ENCODE results near the gene CFTR.

Gene CFTR

DNA sequence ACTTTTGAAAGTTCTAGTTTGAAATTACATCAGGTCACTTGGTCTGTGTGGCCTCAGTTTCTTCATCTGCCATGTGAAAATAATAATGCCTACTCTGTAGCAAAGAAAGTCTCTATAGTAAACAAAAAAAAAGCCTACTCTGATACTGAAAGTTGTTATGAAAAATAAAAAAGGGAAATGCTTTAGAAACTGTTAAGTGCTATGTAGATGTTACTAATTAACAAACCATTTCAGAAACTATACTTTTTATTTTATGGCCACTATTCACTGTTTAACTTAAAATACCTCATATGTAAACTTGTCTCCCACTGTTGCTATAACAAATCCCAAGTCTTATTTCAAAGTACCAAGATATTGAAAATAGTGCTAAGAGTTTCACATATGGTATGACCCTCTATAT, 50.6 kb downstream of the CFTR start:
- Histone ChIP-seq H3K79me2 (ENCODE audit: insufficient read depth, low read length) (no peaks in the 10 kb centered on the region), H4K20me1 (ENCODE audit: insufficient read depth, low read length) (no peaks in the 10 kb centered on the region), H3K4me2 (ENCODE audit: low read length) (no peak overlapping the region), H3K27ac (ENCODE audit: low read depth, low read length, poor library complexity, severe bottlenecking) (no peak overlapping the region), H3K4me3 (ENCODE audit: low read depth, low read length, poor library complexity, severe bottlenecking) (no peak overlapping the region), H3K9ac (ENCODE audit: low read length) (no peak overlapping the region), H3K27me3 (ENCODE audit: insufficient read depth, low read length) (no peaks in the 10 kb centered on the region), H3F3A (ENCODE audit: insufficient read depth, low read length) (no peaks in the 10 kb centered on the region), H3K36me3 (ENCODE audit: insufficient read depth, low read length) (no peaks in the 10 kb centered on the region), H3K9me2 (ENCODE audit: low read depth, low read length) (no peaks in the 10 kb centered on the region), H2AFZ (ENCODE audit: low read length) (no peak overlapping the region), H3K9me3 (ENCODE audit: low read length) (no peaks in the 10 kb centered on the region), H3K4me1 (ENCODE audit: insufficient read depth, low read length, severe bottlenecking) (no peaks in the 10 kb centered on the region)
- TF ChIP-seq EZH2 (IDR thresholded peaks at IDR 0.05; ENCODE audit: borderline replicate concordance, low read length): no peak
- TF ChIP-seq, protein P1, sequence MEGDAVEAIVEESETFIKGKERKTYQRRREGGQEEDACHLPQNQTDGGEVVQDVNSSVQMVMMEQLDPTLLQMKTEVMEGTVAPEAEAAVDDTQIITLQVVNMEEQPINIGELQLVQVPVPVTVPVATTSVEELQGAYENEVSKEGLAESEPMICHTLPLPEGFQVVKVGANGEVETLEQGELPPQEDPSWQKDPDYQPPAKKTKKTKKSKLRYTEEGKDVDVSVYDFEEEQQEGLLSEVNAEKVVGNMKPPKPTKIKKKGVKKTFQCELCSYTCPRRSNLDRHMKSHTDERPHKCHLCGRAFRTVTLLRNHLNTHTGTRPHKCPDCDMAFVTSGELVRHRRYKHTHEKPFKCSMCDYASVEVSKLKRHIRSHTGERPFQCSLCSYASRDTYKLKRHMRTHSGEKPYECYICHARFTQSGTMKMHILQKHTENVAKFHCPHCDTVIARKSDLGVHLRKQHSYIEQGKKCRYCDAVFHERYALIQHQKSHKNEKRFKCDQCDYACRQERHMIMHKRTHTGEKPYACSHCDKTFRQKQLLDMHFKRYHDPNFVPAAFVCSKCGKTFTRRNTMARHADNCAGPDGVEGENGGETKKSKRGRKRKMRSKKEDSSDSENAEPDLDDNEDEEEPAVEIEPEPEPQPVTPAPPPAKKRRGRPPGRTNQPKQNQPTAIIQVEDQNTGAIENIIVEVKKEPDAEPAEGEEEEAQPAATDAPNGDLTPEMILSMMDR (IDR thresholded peaks at IDR 0.05; ENCODE audit: low read length): no peak

DNA sequence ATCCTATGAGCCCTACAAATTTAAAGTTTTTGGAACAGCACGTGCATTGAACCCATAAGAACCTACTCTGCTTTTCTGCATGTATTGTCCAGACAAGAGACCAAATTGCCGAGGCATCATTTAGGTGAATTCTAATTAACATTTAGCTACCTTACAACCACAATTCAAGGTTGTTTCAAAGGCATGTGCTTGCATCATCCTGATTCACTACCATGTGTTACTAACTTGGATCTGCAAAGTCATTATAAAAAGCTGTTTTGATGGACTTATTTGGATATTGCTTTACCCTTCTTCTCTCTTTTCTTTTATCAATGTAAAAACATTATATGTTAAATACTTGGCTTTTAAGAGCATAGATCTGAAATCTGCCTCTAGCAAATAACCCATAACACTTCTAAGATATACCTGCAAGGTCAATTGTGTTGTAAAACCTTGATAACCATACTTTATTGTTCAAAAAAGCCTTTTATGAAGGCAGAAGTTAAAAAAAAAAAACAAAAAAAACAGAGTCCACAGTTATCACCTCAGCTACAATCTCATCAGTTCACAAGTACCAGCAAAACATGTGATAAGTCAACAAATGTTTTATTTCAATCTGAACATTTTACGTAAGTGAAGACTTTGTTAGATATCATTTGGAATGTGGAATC, 51.9 kb downstream of the CFTR start:
- TF ChIP-seq, protein P1 (IDR thresholded peaks at IDR 0.05; ENCODE audit: low read length): no peak
- TF ChIP-seq EZH2 (IDR thresholded peaks at IDR 0.05; ENCODE audit: borderline replicate concordance, low read length): no peak
- Histone ChIP-seq H3K79me2 (ENCODE audit: insufficient read depth, low read length) (no peaks in the 10 kb centered on the region), H3K9me3 (ENCODE audit: low read length) (no peaks in the 10 kb centered on the region), H3K4me2 (ENCODE audit: low read length) (no peak overlapping the region), H3F3A (ENCODE audit: insufficient read depth, low read length) (no peaks in the 10 kb centered on the region), H4K20me1 (ENCODE audit: insufficient read depth, low read length) (no peaks in the 10 kb centered on the region), H3K27me3 (ENCODE audit: insufficient read depth, low read length) (no peaks in the 10 kb centered on the region), H3K9me2 (ENCODE audit: low read depth, low read length) (no peaks in the 10 kb centered on the region), H3K9ac (ENCODE audit: low read length) (no peak overlapping the region), H3K4me1 (ENCODE audit: insufficient read depth, low read length, severe bottlenecking) (no peaks in the 10 kb centered on the region), H2AFZ (ENCODE audit: low read length) (no peak overlapping the region), H3K4me3 (ENCODE audit: low read depth, low read length, poor library complexity, severe bottlenecking) (no peak overlapping the region), H3K36me3 (ENCODE audit: insufficient read depth, low read length) (no peaks in the 10 kb centered on the region), H3K27ac (ENCODE audit: low read depth, low read length, poor library complexity, severe bottlenecking) (no peak overlapping the region)

DNA sequence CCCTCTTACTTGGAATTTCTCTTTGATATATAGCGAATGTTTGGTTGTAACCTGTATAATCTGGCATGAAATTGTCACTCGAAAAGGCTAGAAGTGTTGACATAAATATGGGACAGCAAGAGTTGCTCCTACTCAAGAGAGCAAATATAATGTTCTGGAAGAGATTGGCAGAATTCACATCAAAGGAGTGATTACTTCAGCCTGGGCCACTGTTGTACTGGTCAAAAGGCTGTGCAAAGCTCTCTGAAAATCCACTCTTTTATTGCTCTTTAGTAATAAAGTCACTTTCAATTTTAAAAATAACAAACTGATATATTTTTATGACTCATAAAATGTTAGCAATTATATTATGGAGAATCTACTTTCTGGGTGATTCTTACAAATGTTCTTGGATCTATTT, 58.2 kb downstream of the CFTR start:
- Histone ChIP-seq H3K9me2 (ENCODE audit: low read depth, low read length) (no peaks in the 10 kb centered on the region), H4K20me1 (ENCODE audit: insufficient read depth, low read length) (no peaks in the 10 kb centered on the region), H3K4me2 (ENCODE audit: low read length) (no peak overlapping the region), H3K9me3 (ENCODE audit: low read length) (no peaks in the 10 kb centered on the region), H3K4me1 (ENCODE audit: insufficient read depth, low read length, severe bottlenecking) (no peaks in the 10 kb centered on the region), H3K4me3 (ENCODE audit: low read depth, low read length, poor library complexity, severe bottlenecking) (no peak overlapping the region), H3K27ac (ENCODE audit: low read depth, low read length, poor library complexity, severe bottlenecking) (no peak overlapping the region), H3F3A (ENCODE audit: insufficient read depth, low read length) (no peaks in the 10 kb centered on the region), H3K79me2 (ENCODE audit: insufficient read depth, low read length) (no peaks in the 10 kb centered on the region), H3K36me3 (ENCODE audit: insufficient read depth, low read length) (no peaks in the 10 kb centered on the region), H3K27me3 (ENCODE audit: insufficient read depth, low read length) (no peaks in the 10 kb centered on the region), H2AFZ (ENCODE audit: low read length) (no peak overlapping the region), H3K9ac (ENCODE audit: low read length) (no peak overlapping the region)
- TF ChIP-seq EZH2 (IDR thresholded peaks at IDR 0.05; ENCODE audit: borderline replicate concordance, low read length): no peak
- TF ChIP-seq, protein P1 (IDR thresholded peaks at IDR 0.05; ENCODE audit: low read length): no peak

All from OCI-LY1 (cell line).